Stimulated activated CD4-positive, alpha-beta T cell treated with anti-CD3 and anti-CD28 coated beads, Interleukin-4, amount 100 ng/mL, for 1 hour (primary cell): Measurements from ENCODE around the gene SLC38A10.

ENCODE experiments used
- DNase-seq: peaks from one replicate; pipeline ENCODE4 v3.0.0-alpha.2; 2020

SLC38A10 gene

GRCh38 chr17:81273698-81274470 lies 21.2 kb downstream of the SLC38A10 start:
- no peak for DNase-seq

GRCh38 chr17:81272616-81273015 lies 22.5 kb downstream of the SLC38A10 start:
- DNase-seq = no peak

GRCh38 chr17:81271226-81271625 lies 23.9 kb downstream of the SLC38A10 start:
- no peak for DNase-seq

DNA sequence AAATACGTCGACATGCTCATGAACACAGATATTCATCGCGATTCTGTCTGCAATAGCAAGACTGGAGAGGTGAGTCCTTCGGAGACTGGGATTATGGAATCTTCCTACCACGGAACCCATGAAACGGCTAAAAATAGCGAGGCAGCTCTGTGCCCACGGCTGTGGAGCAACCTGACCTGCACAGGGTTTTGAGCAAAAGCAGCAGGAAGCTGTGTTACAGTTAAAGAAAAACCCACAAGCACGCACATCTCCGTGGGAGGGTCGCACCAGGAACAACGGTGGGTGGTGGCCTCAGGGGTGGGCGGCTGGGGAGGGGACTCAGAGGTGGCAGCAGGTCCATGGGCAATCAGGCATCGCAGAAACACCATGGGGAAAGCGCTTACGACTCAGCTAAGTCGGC lies 24.8 kb downstream of the SLC38A10 start:
- DNase-seq = no peak

DNA sequence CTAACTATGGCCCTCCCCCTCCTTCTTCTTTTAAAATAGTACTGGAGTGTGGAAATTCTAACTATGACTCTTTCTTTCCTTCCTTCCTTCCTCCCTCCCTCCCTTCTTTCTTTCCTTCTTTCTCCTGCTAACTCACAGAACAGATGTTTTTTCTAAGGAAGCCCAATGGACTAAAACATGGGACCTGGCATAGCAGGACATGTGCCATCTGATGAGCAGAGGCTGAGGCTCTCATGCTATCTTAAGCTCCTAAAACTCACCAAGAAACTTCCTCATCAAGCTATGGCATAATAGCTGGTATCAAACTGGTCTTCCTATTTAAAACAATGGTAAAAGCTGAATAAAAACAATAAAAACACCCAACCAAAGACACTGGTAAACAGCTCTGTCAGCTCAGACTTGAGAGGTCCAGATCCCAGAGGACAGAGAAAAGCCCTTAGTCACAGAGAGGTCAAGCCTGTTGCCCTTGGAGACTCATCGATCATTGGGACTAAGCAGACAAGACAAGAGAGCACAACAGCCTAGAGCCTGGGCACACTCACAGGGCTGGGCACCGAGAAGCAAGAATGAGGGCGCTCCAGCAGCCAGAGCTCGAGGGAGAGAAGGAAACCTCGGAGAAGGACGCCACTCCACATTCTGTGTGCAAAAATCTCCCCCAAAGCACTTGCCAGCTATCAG lies 27.6 kb downstream of the SLC38A10 start:
- DNase-seq = no peak

GRCh38 chr17:81265576-81265975 lies 29.5 kb downstream of the SLC38A10 start:
- no peak for DNase-seq

GRCh38 chr17:81264640-81265039 lies 30.5 kb downstream of the SLC38A10 start:
- DNase-seq = no peak

GRCh38 chr17:81263371-81264181 lies 31.5 kb downstream of the SLC38A10 start:
- DNase-seq = no peak

GRCh38 chr17:81261582-81262336 lies 33.3 kb downstream of the SLC38A10 start:
- no peak for DNase-seq

DNA sequence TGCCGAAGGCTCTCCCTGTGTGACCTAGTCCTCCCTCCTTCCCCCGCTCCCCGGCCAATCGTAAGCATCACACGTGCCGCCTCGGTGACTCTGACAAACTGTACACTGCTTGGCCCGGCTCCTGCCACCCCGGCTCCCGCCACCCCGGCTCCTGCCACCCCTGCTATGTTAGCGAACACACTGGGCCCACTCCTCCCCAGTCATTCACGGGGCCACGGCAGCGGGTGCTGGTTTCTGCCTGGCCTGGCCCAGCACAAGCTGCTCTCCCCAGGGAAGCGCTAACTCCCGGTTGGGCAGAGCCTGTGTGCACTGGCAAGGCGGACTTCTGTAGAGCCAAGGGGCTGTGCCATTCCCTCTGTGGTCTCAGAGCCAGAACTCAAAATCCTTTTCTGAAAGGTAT lies 34.0 kb downstream of the SLC38A10 start:
- no peak for DNase-seq

DNA sequence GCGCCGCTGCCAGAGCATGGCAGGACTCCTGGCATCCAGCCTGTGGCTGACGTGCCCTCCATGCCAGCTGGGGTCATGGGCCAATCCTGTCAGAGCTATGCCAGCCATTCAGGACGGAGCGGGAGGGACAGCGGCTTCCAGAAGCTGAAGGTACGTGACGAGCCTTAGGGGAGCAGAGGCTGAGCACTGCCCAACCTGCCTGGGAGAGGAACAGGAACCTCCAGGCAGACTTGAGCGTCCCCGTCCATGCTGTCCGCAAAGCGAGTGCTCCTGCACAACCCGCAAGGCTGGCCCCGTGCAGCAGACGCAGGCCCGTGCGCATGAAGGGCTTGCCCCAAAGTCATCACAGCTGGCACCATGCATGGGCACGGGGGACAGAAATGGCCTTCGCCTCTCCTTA lies 34.5 kb downstream of the SLC38A10 start:
- DNase-seq = no peak

DNA sequence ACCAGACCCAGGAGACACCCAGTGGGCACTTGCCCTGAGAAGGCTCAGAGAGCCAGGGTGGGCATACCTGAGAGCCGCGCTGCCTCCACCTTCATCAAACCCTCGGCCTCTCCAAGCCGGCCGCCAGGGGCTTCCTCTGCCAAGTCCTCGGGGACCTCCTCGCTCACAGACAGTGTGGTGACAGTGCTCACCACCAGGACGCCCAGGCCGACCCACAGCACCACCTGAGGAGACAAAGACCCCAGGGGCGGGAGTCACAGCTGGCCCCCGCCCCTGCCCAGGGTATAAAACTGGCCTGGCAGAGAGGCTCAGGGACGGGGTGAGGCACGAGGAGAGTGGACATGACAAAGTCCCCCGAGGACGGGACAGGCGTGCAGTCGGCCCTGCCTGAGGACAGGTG lies 34.9 kb downstream of the SLC38A10 start:
- no peak for DNase-seq

- DNase-seq = no peak
These were observed 36.0 kb downstream of the SLC38A10 start for GRCh38 chr17:81259058-81259605.

DNA sequence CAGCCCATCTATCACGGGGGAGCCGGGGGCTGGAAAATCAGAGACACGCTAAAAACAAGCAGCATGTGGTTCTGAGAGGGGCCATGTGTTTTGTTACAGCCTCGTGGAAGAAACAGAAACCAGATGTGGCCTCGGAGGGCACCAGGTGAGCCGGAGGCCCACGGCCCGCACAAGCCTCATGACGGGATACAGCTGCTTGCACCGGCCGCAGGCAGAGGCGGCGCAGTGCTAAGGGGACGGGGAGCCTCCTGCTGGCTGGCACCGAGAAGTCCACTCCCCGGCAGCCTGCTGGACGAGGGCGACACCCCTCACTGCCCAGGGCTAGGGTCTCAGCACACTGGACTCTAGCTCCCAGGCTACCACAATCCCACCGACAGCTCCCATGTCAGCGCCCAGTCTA lies 36.8 kb downstream of the SLC38A10 start:
- DNase-seq = no peak

DNA sequence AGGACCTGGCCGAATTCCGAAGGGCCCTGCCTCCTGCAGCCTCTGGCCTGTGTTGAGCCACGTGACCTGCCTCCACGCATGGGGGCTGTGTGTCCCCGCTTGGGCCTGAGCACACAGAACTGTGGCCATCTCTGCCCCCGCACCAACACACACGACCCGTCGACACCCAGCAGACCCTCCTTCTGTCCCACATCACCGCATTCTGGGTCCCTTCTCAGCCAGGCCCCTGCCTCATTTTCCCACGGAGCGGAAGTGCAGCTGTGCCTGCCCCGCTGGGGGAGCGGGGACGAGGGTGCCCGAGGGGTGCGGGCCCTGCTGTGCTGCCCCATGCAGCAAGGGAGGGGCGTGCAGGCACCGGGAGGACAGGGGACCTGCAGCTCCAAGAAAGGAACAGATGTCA lies 37.6 kb downstream of the SLC38A10 start:
- no peak for DNase-seq

DNA sequence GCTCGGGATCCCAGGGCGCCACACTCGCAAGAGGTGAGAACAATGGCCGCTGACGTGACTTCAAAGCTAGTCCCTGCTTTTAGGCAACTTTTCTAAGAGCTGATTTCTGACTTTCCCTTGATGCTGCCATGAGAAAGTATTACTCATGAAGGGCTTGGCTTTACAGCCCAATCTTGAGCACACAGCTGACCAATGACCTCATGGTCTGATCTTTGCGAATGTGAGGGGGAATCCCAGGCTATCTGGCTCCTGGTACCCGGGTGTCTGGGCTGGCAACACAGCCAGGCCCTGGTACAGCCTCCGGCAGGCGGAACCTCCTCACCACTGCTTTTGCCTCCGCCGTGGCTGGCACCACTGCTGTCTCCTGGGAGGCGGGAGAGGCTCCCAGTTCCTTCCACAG lies 38.5 kb downstream of the SLC38A10 start:
- DNase-seq = no peak

DNA sequence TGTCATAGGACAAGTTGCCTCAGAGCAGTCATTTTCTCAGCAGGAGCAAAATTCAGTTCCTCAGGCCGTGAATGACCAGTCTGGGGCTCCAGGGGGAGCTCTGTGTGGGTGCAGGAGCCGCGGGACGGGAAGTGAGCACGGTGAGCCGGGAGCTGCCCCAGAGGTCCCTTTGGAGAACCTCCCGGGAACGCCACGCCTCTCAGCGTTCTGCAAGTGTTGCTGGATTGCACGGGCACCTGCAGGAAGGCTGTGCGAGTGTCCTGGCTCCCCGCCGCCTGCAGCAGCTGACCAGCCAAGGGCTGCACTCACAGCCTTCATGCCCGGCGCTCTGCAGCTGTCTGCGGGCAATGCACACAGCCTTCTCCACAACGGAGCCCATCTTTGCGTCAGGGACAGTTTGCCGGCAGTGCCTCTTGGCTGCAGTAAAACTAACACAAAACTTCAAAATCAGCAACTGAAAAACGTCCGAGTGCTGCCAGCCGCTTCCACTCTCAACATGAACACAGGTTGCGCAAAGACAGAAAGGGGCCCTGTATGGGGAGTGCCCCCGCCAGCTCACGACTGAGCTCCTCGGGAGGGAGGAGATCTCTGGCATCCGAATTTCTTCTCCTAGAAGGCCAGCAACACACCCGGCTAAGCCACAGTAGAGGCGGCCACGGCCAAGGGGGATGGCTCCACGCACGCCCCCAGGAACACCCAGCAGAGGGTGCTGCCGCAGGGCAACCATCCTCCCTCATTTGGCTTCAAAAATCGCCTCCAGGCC lies 40.0 kb downstream of the SLC38A10 start:
- no peak for DNase-seq

DNA sequence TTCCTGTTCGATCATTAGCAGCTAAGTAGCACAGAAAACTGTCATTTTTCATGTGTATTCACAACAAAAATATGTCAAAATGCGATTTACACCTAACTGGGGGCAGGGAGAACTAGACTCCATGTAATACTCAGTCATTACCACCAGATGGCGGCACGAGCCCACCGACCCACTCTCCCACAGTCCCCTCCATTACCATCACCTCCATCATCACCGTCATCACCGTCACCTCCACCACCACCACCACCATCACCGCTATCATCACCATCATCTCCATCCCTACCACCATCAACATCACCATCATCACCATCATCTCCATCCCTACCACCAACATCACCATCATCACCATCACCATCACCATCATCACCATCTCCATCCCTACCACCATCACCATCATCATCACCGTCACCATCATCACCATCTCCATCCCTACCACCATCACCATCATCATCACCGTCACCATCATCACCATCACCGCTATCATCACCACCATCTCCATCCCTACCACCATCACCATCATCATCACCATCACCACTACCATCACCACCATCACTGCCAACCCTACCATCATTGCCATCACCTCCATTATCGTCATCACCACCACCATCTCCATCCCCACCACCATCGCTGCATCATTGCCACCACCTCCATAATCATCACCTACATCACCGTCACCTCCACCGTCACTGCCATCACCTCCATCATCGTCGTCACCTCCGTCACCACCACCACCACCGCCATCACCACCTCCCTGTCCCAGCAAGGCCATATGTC lies 41.6 kb downstream of the SLC38A10 start:
- DNase-seq = peak; percentile 57

GRCh38 chr17:81252987-81253329 lies 42.1 kb downstream of the SLC38A10 start:
- no peak for DNase-seq

DNA sequence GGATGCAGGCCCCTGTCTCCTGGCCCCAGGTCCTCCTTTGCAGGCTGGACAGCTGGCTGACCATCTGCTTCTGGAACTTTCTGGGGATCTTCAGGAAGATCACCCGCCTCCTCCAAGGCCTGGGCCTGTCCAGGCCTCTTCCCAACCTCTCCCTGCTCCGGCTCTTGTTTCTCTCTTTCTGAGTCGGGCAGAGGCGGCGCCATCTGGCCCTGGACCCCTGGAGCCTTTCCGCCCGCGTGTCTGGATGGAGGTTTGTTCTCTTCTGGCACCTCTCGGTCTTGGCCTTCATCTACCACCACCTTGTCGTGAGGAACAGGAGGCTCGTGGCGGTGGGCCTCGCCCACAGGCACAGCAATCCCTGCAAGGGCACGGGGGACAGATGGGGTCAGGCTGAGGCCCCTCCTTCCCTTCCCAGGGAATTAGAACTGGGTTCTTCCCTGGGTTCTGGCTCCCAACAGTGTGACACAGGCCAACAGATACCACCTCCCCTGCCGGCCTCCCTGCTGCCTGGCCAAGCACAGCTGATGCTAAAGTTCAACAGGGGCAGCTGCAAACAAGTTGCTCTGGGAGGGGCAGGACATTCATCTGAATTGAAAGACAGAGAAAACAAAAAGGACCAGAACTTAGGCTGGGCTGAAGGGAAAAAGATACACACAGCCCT lies 42.7 kb downstream of the SLC38A10 start:
- no peak for DNase-seq
